Astrocyte of the spinal cord (primary cell): ENCODE results near the gene MPP4.

ENCODE experiments used
- DNase-seq: peaks from one replicate; pipeline ENCODE4 v3.0.0; 2011; ENCODE audit warnings: low read depth, low spot score
- H3K4me3 ChIP-seq: 2 replicates; pipeline ENCODE4 v1.5.1; 2011; ENCODE audit warnings: low read depth, mild to moderate bottlenecking, low read length, moderate library complexity
- CTCF ChIP-seq: IDR thresholded peaks from 2 replicates; pipeline ENCODE4 v1.5.1; 2012; ENCODE audit warnings: low read depth, mild to moderate bottlenecking, low read length, inconsistent platforms
- in situ Hi-C: cut with HindIII; loops from 2 replicates; pipeline ENCODE4 v1.10.0; 2017; ENCODE audit warnings: low sequenced_read_pairs

MPP4 gene

GRCh38 chr2:201698588-201699226 is at the start of gene MPP4:
Gene MPP4 (minus strand): TSS chr2:201698644. CDS start chr2:201693954, 4,690 bp downstream.
- peak; percentile 61 for DNase-seq
- TF ChIP-seq CTCF = no peak
- in situ Hi-C loops = no loop called here
- H3K4me3 ChIP-seq = no peak within 1 kb of the TSS

- DNase-seq = no peak
- TF ChIP-seq CTCF = no peak
- in situ Hi-C loops = no loop called here
- H3K4me3 ChIP-seq = no peak overlapping the region
These were observed 48.1 kb upstream of the MPP4 start for GRCh38 chr2:201746551-201746950.

GRCh38 chr2:201735486-201735885 is 37.0 kb upstream of the MPP4 start:
- TF ChIP-seq CTCF = no peak
- DNase-seq = peak; percentile 4
- in situ Hi-C loops = no loop called here
- no peak overlapping the region for H3K4me3 ChIP-seq

GRCh38 chr2:201734111-201734510 is 35.7 kb upstream of the MPP4 start:
- H3K4me3 ChIP-seq = no peak overlapping the region
- no peak for DNase-seq
- in situ Hi-C loops = no loop called here
- TF ChIP-seq CTCF = no peak

GRCh38 chr2:201733544-201733943 is 35.1 kb upstream of the MPP4 start:
- DNase-seq = no peak
- in situ Hi-C loops = no loop called here
- H3K4me3 ChIP-seq = no peak overlapping the region
- no peak for TF ChIP-seq CTCF

- DNase-seq = no peak
- in situ Hi-C loops = no loop called here
- no peak for TF ChIP-seq CTCF
- H3K4me3 ChIP-seq = no peak overlapping the region
These were observed 32.3 kb upstream of the MPP4 start for GRCh38 chr2:201730651-201731285.
